Gastrocnemius medialis (tissue), 4 donors: Measurements from ENCODE around the gene AADACL3. TPM values are rescaled to one million over a fixed set of nuclear protein-coding genes. Genes with fewer than 3 reads are reported as not detected.
"Not testable (repeated sequence)": the region's sequence is repeated elsewhere in the genome, so short reads cannot be mapped to it uniquely, and the experiment has no call there.

Experiments used
- ATAC-seq, 2 donors: fragments of 150-250 bp; one replicate each; pipeline ENCODE4 v1.9.1; 2016
- DNase-seq, 2 donors: peaks; one replicate each; pipeline ENCODE4 v3.0.0-alpha.2; 2019
- H3K27ac ChIP-seq, 4 donors: fragments of 200-600 bp; sonication (generic); 1 replicate in 1 of 4; 2 replicates in 3 of 4; pipeline ENCODE4 v1.5.1; 2016 to 2018; ENCODE audit warnings: mild to moderate bottlenecking in 2 of 4, moderate library complexity in 1 of 4
- H3K27me3 ChIP-seq, 3 donors: fragments of 200-600 bp; sonication (generic) in 2 of 3; 1 replicate in 1 of 3; 2 replicates in 2 of 3; pipeline versions ENCODE4 v1.5.1 to v1.6.0; 2016 to 2019; ENCODE audit warnings: mild to moderate bottlenecking in 1 of 3, moderate library complexity in 1 of 3
- H3K36me3 ChIP-seq, 2 donors: fragments of 200-600 bp; sonication (generic) in 1 of 2; one replicate each; pipeline ENCODE4 v1.5.1; 2017 to 2018
- H3K4me1 ChIP-seq, 2 donors: fragments of 200-600 bp; sonication (generic) in 1 of 2; one replicate each; pipeline ENCODE4 v1.5.1; 2016 to 2017; ENCODE audit warnings: mild to moderate bottlenecking in 2 of 2
- H3K4me3 ChIP-seq, 4 donors: fragments of 200-600 bp; sonication (generic) in 3 of 4; 1 replicate in 1 of 4; 2 replicates in 3 of 4; pipeline ENCODE4 v1.5.1; 2016 to 2019; ENCODE audit warnings: mild to moderate bottlenecking in 2 of 4
- H3K9me3 ChIP-seq, 3 donors: fragments of 200-600 bp; sonication (generic) in 2 of 3; 1 replicate in 1 of 3; 2 replicates in 2 of 3; pipeline ENCODE4 v1.5.1; 2016 to 2019
- CTCF ChIP-seq, 5 experiments: fragments of 450-650 bp in 3 of 5; fragments of 200-600 bp in 2 of 5; sonication (generic) in 2 of 5; IDR thresholded peaks in 4 of 5; conservative IDR thresholded peaks in 1 of 5; 1 replicate in 4 of 5; 2 replicates in 1 of 5; pipeline ENCODE4 v1.5.1; 2016 to 2019; ENCODE audit warnings: antibody characterized with exemption in 5 of 5, mild to moderate bottlenecking in 3 of 5, moderate library complexity in 3 of 5
- POLR2A ChIP-seq, 2 donors: fragments of 450-650 bp; IDR thresholded peaks; one replicate each; pipeline ENCODE4 v1.6.1; 2017; ENCODE audit warnings: antibody characterized with exemption in 2 of 2, mild to moderate bottlenecking in 2 of 2, moderate library complexity in 2 of 2
- in situ Hi-C, 4 donors: fragments of 200-750 bp; cut with MboI; loops; one replicate each; pipeline versions ENCODE4 v1.15.0 to v1.8.0; 2017; ENCODE audit warnings: low sequenced_read_pairs in 4 of 4
- intact Hi-C: fragments of 100-400 bp; cut with DNase I; formaldehyde crosslinking; loops from one replicate; pipeline ENCODE4 v1.15.1; 2023; ENCODE audit warnings: low total_unique reads
- total RNA-seq, 4 donors: library from RNA; depleted of rRNA; stranded (reverse); fragments of >200 nt; gene quantifications; one replicate each; pipeline versions ENCODE4 v1.1.0 to v1.2.3, GENCODE V29; 2016

The AADACL3 gene
- total RNA-seq, 4 donors from 2014 or later: not detected

GRCh38 chr1:12717301-12717838 lies 1.5 kb downstream of the AADACL3 start:
- no peaks in the 10 kb centered on the region for H3K4me1 ChIP-seq
- no peaks in the 10 kb centered on the region for H3K36me3 ChIP-seq
- no peaks in the 10 kb centered on the region for H3K27me3 ChIP-seq
- intact Hi-C loops (no loop called here), in situ Hi-C loops (no loop called here)
- no peak overlapping the region for H3K4me3 ChIP-seq
- ATAC-seq (no peak), DNase-seq (no peak)
- no peaks in the 10 kb centered on the region for H3K9me3 ChIP-seq
- H3K27ac ChIP-seq: no peak overlapping the region
- no peak for TF ChIP-seq CTCF (IDR thresholded peaks at IDR 0.05 in 4 of 5, conservative IDR thresholded peaks at IDR 0.05 in 1 of 5)
- no peak for TF ChIP-seq POLR2A (IDR thresholded peaks at IDR 0.05)

GRCh38 chr1:12722626-12723025 lies 6.7 kb downstream of the AADACL3 start:
- in situ Hi-C loops (no loop called here), intact Hi-C loops (no loop called here)
- H3K36me3 ChIP-seq: no peaks in the 10 kb centered on the region
- no peak overlapping the region for H3K4me3 ChIP-seq
- no peaks in the 10 kb centered on the region for H3K9me3 ChIP-seq
- DNase-seq (no peak), ATAC-seq (peak in 1 of 2 donors; percentile 76)
- no peaks in the 10 kb centered on the region for H3K27me3 ChIP-seq
- H3K27ac ChIP-seq: no peak overlapping the region
- H3K4me1 ChIP-seq: no peaks in the 10 kb centered on the region
- no peak for TF ChIP-seq POLR2A (IDR thresholded peaks at IDR 0.05)
- no peak for TF ChIP-seq CTCF (IDR thresholded peaks at IDR 0.05 in 4 of 5, conservative IDR thresholded peaks at IDR 0.05 in 1 of 5)

DNA sequence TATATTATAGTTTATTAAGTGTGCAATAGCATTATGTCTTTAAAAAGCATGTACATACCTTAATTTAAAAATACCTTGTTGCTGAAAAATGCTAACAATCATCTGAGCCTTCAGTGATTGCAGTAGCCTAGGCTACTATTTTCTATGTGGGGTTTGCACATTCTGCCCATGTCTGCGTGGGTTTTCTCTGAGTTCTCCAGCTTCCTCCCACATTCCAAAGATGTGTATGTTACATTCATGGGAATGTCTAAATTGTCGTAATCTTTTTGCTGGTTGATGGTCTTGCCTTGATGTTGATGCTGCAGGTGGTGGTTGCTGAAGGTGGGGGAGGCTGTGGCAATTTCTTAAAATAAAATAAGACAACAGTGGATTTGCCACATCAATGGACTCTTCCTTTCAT lies 12.5 kb downstream of the AADACL3 start:
- TF ChIP-seq POLR2A (IDR thresholded peaks at IDR 0.05): no peak
- no peak for TF ChIP-seq CTCF (IDR thresholded peaks at IDR 0.05 in 4 of 5, conservative IDR thresholded peaks at IDR 0.05 in 1 of 5)
- Histone ChIP-seq H3K27ac (no peak overlapping the region), H3K4me3 (no peak overlapping the region), H3K36me3 (no peaks in the 10 kb centered on the region), H3K9me3 (peaks cover 0 to 12% (median 2%) of the 10 kb centered on the region in 3 donors), H3K4me1 (no peaks in the 10 kb centered on the region), H3K27me3 (peaks cover 0 to 2% (median 0%) of the 10 kb centered on the region in 3 donors)
- ATAC-seq: no peak
- no peak for DNase-seq
- intact Hi-C loops (no loop called here), in situ Hi-C loops (no loop called here)

DNA sequence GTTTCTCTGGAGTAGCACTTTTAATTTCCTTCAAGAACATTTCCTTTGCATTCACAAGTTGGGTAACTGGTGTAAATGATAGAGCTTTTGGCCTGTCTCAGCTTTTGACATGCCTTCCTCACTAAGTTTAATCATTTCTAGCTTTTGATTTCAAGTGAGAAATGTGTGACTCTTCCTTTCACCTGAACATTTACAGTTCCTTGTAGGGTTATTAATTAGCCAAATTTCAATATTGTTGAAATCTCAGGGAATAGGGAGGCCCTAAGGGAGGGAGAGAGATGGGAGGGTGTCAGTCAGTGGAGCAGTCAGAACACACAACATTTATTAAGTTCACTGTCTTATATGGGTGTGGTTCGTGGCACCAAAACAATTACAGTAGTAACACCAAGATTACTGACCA lies 14.2 kb downstream of the AADACL3 start:
- in situ Hi-C loops (no loop called here), intact Hi-C loops (no loop called here)
- Histone ChIP-seq H3K9me3 (peaks cover 0 to 12% (median 2%) of the 10 kb centered on the region in 3 donors), H3K27me3 (peaks cover 0 to 2% (median 0%) of the 10 kb centered on the region in 3 donors), H3K36me3 (no peaks in the 10 kb centered on the region), H3K4me1 (no peaks in the 10 kb centered on the region), H3K4me3 (no peak overlapping the region), H3K27ac (no peak overlapping the region)
- DNase-seq: no peak
- TF ChIP-seq CTCF (IDR thresholded peaks at IDR 0.05 in 4 of 5, conservative IDR thresholded peaks at IDR 0.05 in 1 of 5) (no peak), POLR2A (IDR thresholded peaks at IDR 0.05) (no peak)
- ATAC-seq: no peak

GRCh38 chr1:12731084-12731483 lies 15.2 kb downstream of the AADACL3 start:
- H3K36me3 ChIP-seq, H3K27ac ChIP-seq, intact Hi-C loops, in situ Hi-C loops, DNase-seq, ATAC-seq, H3K27me3 ChIP-seq, H3K4me3 ChIP-seq, H3K4me1 ChIP-seq: not testable (repeated sequence)
- H3K9me3 ChIP-seq: peaks cover 0 to 12% (median 2%) of the 10 kb centered on the region in 3 donors
